ENCODE measurements around the gene DIP2C.
A peak's percentile ranks its signal among the peaks of the same experiment; 100 is the strongest.
"Not testable (repeated sequence)": the region's sequence is repeated elsewhere in the genome, so short reads cannot be mapped to it uniquely, and the experiment has no call there.

Gene DIP2C

GRCh38 chr10:689452-690371, at the start of gene DIP2C:
DIP2C (minus strand) TSS chr10:689668; CDS start chr10:689578, 90 bp downstream.
- peak in 1 of 2 experiments; percentile 59 for DNase-seq

- no peak for DNase-seq
These were observed 45.0 kb upstream of the DIP2C start for GRCh38 chr10:734481-734880.

GRCh38 chr10:733086-733485, 43.6 kb upstream of the DIP2C start:
- DNase-seq = no peak

GRCh38 chr10:729213-729612, 39.7 kb upstream of the DIP2C start:
- no peak for DNase-seq

- DNase-seq = no peak
These were observed 39.1 kb upstream of the DIP2C start for GRCh38 chr10:728603-729002.

- no peak for DNase-seq
These were observed 37.8 kb upstream of the DIP2C start for GRCh38 chr10:727162-727790.

GRCh38 chr10:725786-726185, 36.3 kb upstream of the DIP2C start:
- DNase-seq = no peak

GRCh38 chr10:725302-725701, 35.8 kb upstream of the DIP2C start:
- no peak for DNase-seq

GRCh38 chr10:723973-724372, 34.5 kb upstream of the DIP2C start:
- DNase-seq = no peak

- DNase-seq = no peak
These were observed 33.0 kb upstream of the DIP2C start for GRCh38 chr10:722281-723060.

GRCh38 chr10:718143-718700, 28.8 kb upstream of the DIP2C start:
- DNase-seq = no peak

- DNase-seq = no peak
These were observed 28.0 kb upstream of the DIP2C start for GRCh38 chr10:717458-717857.

- no peak for DNase-seq
These were observed 27.4 kb upstream of the DIP2C start for GRCh38 chr10:716821-717220.

GRCh38 chr10:714214-714613, 24.7 kb upstream of the DIP2C start:
- DNase-seq = no peak

GRCh38 chr10:712575-712974, 23.1 kb upstream of the DIP2C start:
- no peak for DNase-seq

- DNase-seq = no peak
These were observed 22.6 kb upstream of the DIP2C start for GRCh38 chr10:712089-712488.

GRCh38 chr10:707861-708260, 18.4 kb upstream of the DIP2C start:
- no peak for DNase-seq

GRCh38 chr10:707456-707855, 18.0 kb upstream of the DIP2C start:
- DNase-seq = no peak

GRCh38 chr10:703118-703517, 13.7 kb upstream of the DIP2C start:
- no peak for DNase-seq

- not testable (repeated sequence) for DNase-seq
These were observed 10.7 kb upstream of the DIP2C start for GRCh38 chr10:700183-700582.

GRCh38 chr10:697097-697875, 7.8 kb upstream of the DIP2C start:
- DNase-seq = no peak

- DNase-seq = no peak
These were observed 5.9 kb upstream of the DIP2C start for GRCh38 chr10:695396-695795.
